ENCODE measurements around the gene TSEN15. TPM values are rescaled to one million over a fixed set of nuclear protein-coding genes. Genes with fewer than 3 reads are reported as not detected.

The TSEN15 gene
- total RNA-seq, 2 experiments from 2014 or later, result 11.2 to 12.2 TPM

GRCh38 chr1:184078564-184079249 is 27.2 kb downstream of the TSEN15 start:
- intact Hi-C loops (cut with DNase I, micrococcal nuclease), result loop anchor here (5.0 to 10.0 kb wide), 4 partner anchors 144 to 904 kb away; no protein-coding TSS in a partner anchor
- no peaks in the 10 kb centered on the region for H3K27me3 Mint-ChIP-seq
- no peaks in the 10 kb centered on the region for H3K27me3 ChIP-seq (ENCODE audit: control insufficient read depth in 1 of 2, insufficient read depth in 2 of 2, low read length in 2 of 2)
- H3K27ac ChIP-seq (ENCODE audit: low read depth in 1 of 2, low read length in 2 of 2), result no peak overlapping the region
- no peak overlapping the region for H3K4me3 Mint-ChIP-seq
- H3K4me1 ChIP-seq (ENCODE audit: insufficient read depth, low read length), result no peaks in the 10 kb centered on the region
- no peak for ATAC-seq (ENCODE audit: poor library complexity)
- H3K4me1 Mint-ChIP-seq (ENCODE audit: low read depth), result no peaks in the 10 kb centered on the region
- H3K9me3 Mint-ChIP-seq, result no peaks in the 10 kb centered on the region
- H3K4me3 ChIP-seq (ENCODE audit: low read length), result no peak overlapping the region
- peaks cover 9% of the 10 kb centered on the region for H3K36me3 Mint-ChIP-seq (ENCODE audit: low read depth)
- ChIA-PET POLR2A (no interaction called here), CTCF (interaction anchor here (2.0 kb wide), 1 partner anchor 10 kb away, joined by 4 read pairs; no protein-coding TSS in a partner anchor)
- H3K36me3 ChIP-seq (ENCODE audit: insufficient read depth, low read length), result no peaks in the 10 kb centered on the region
- TF ChIP-seq CTCF (IDR thresholded peaks at IDR 0.05), result no peak
- no peak for DNase-seq
- no peak overlapping the region for H3K27ac Mint-ChIP-seq
- no peaks in the 10 kb centered on the region for H3K9me3 ChIP-seq (ENCODE audit: control insufficient read depth in 1 of 2, insufficient read depth in 1 of 2, low read length in 2 of 2)

- no peak for ATAC-seq (ENCODE audit: poor library complexity)
- no peaks in the 10 kb centered on the region for H3K36me3 ChIP-seq (ENCODE audit: insufficient read depth, low read length)
- POLR2A ChIA-PET, result no interaction called here
- no peak overlapping the region for H3K4me3 Mint-ChIP-seq
- no peaks in the 10 kb centered on the region for H3K9me3 ChIP-seq (ENCODE audit: control insufficient read depth in 1 of 2, insufficient read depth in 1 of 2, low read length in 2 of 2)
- H3K4me3 ChIP-seq (ENCODE audit: low read length), result no peak overlapping the region
- no peak overlapping the region for H3K27ac ChIP-seq (ENCODE audit: low read depth in 1 of 2, low read length in 2 of 2)
- intact Hi-C loops (cut with DNase I, micrococcal nuclease), result no loop called here
- H3K9me3 Mint-ChIP-seq, result no peaks in the 10 kb centered on the region
- H3K27ac Mint-ChIP-seq, result no peak overlapping the region
- DNase-seq, result no peak
- TF ChIP-seq CTCF (IDR thresholded peaks at IDR 0.05), result no peak
- peaks cover 2% of the 10 kb centered on the region for H3K36me3 Mint-ChIP-seq (ENCODE audit: low read depth)
- H3K27me3 Mint-ChIP-seq, result no peaks in the 10 kb centered on the region
- H3K4me1 ChIP-seq (ENCODE audit: insufficient read depth, low read length), result no peaks in the 10 kb centered on the region
- CTCF ChIA-PET, result no interaction called here
- no peaks in the 10 kb centered on the region for H3K27me3 ChIP-seq (ENCODE audit: control insufficient read depth in 1 of 2, insufficient read depth in 2 of 2, low read length in 2 of 2)
- H3K4me1 Mint-ChIP-seq (ENCODE audit: low read depth), result no peaks in the 10 kb centered on the region
Measured at GRCh38 chr1:184080309-184080708, 28.8 kb downstream of the TSEN15 start.

- Mint-ChIP-seq H3K27ac (no peak overlapping the region), H3K4me1 (ENCODE audit: low read depth) (no peaks in the 10 kb centered on the region), H3K9me3 (no peaks in the 10 kb centered on the region), H3K36me3 (ENCODE audit: low read depth) (no peaks in the 10 kb centered on the region), H3K27me3 (no peaks in the 10 kb centered on the region), H3K4me3 (no peak overlapping the region)
- ATAC-seq (ENCODE audit: poor library complexity) (no peak), DNase-seq (no peak)
- no peak overlapping the region for H3K4me3 ChIP-seq (ENCODE audit: low read length)
- H3K4me1 ChIP-seq (ENCODE audit: insufficient read depth, low read length), result no peaks in the 10 kb centered on the region
- TF ChIP-seq CTCF (IDR thresholded peaks at IDR 0.05), result no peak
- intact Hi-C loops (cut with DNase I, micrococcal nuclease), result no loop called here
- H3K27me3 ChIP-seq (ENCODE audit: control insufficient read depth in 1 of 2, insufficient read depth in 2 of 2, low read length in 2 of 2), result no peaks in the 10 kb centered on the region
- POLR2A ChIA-PET, result no interaction called here
- H3K36me3 ChIP-seq (ENCODE audit: insufficient read depth, low read length), result no peaks in the 10 kb centered on the region
- no peak overlapping the region for H3K27ac ChIP-seq (ENCODE audit: low read depth in 1 of 2, low read length in 2 of 2)
- CTCF ChIA-PET, result no interaction called here
- no peaks in the 10 kb centered on the region for H3K9me3 ChIP-seq (ENCODE audit: control insufficient read depth in 1 of 2, insufficient read depth in 1 of 2, low read length in 2 of 2)
Measured at GRCh38 chr1:184082541-184083415, 31.2 kb downstream of the TSEN15 start.

Data from CD4-positive, alpha-beta T cell (primary cell).